Measurements from ENCODE around the gene DUXA. TPM values are rescaled to one million over a fixed set of nuclear protein-coding genes. Genes with fewer than 3 reads are reported as not detected.

DUXA gene
- polyA plus RNA-seq, 1 donor = not detected

DNA sequence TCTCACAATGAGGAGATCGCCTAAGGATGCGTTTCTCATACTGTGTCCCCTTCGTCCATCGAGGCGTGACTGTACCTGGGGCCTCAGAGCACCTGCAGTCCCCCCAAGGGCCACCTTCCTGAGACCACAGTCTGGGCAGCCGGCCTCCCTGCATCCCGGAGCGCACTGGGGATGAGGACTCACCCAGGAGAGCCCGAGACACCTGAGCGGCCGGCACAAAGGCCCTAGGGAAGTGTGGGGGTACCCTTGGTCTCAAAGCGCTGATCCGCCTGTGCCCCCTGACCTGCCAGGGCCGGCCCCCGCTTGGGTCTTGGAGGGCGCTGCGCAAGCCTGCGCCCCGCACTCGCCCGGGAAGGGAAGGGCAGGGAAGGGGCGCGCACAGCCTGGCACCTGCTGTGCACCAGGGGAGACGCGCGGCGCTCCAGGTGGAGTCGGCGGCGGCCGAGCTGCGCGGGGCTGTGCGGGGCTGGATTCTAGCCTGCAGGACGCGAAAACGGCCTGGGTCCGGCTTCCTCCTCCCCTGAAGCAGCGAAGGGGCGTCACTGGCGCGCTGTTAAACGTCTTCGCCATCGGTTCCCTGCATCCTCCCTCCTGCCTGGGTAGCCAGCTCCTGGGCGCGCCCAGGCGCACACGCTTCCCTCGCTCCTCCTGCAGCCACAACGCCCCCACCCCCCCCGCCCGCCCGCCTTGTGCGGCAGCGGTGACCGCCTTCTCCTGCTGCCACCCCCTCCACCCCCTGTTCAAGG lies 61.1 kb downstream of the DUXA start:
- no peak for DNase-seq

Other genes starting within 250 kb of the DUXA start
- gene USP29, start 47.5 kb downstream of the DUXA start, polyA plus RNA-seq (ENCODE audit: insufficient read length) = not detected
- gene ZIM3, start 22.3 kb downstream of the DUXA start, polyA plus RNA-seq (ENCODE audit: insufficient read length) = not detected
- gene ZNF264, start 24.0 kb upstream of the DUXA start, polyA plus RNA-seq (ENCODE audit: insufficient read length) = 23.9 TPM
- 5.1 TPM for gene AURKC, start 63.5 kb upstream of the DUXA start, polyA plus RNA-seq (ENCODE audit: insufficient read length)
- 7.6 TPM for gene ZNF805, start 73.1 kb upstream of the DUXA start, polyA plus RNA-seq (ENCODE audit: insufficient read length)
- gene ZNF460, start 113.0 kb upstream of the DUXA start, polyA plus RNA-seq (ENCODE audit: insufficient read length) = 3.9 TPM
- 10.0 TPM for gene ZNF543, start 153.0 kb upstream of the DUXA start, polyA plus RNA-seq (ENCODE audit: insufficient read length)
- 20.0 TPM for gene ZNF304, start 183.8 kb upstream of the DUXA start, polyA plus RNA-seq (ENCODE audit: insufficient read length)
- gene TRAPPC2B, start 196.1 kb upstream of the DUXA start, polyA plus RNA-seq (ENCODE audit: insufficient read length) = 14.6 TPM
- 7.3 TPM for gene ZNF547, start 196.1 kb upstream of the DUXA start, polyA plus RNA-seq (ENCODE audit: insufficient read length)
- gene ZNF548, start 222.4 kb upstream of the DUXA start, polyA plus RNA-seq (ENCODE audit: insufficient read length) = 34.8 TPM
- gene ZNF17, start 243.7 kb upstream of the DUXA start, polyA plus RNA-seq (ENCODE audit: insufficient read length) = 17.7 TPM